GM23338 (cell line): Measurements from ENCODE around the gene MCC. TPM values are rescaled to one million over a fixed set of nuclear protein-coding genes. Genes with fewer than 3 reads are reported as not detected.

ENCODE experiments used
- ATAC-seq: fragments of 200-7000 bp; cut with Tn5 transposase; 3 replicates; pipeline ENCODE4 v1.9.1; 2020
- DNase-seq: peaks from one replicate; pipeline ENCODE4 v3.0.0-alpha.2; 2015; ENCODE audit warnings: low spot score
- H2AFZ ChIP-seq: fragments of 200-600 bp; sonication (generic); 2 replicates; pipeline ENCODE4 v1.8.0; 2016; ENCODE audit warnings: antibody characterized with exemption, mild to moderate bottlenecking, moderate library complexity
- H3F3A ChIP-seq: fragments of 200-600 bp; sonication (generic); replicated peaks from 2 replicates; pipeline ENCODE4 v1.8.0; 2017; ENCODE audit warnings: antibody characterized with exemption, mixed run types, low read depth
- H3K27ac ChIP-seq: fragments of 200-600 bp; sonication (generic); 2 replicates; pipeline ENCODE4 v1.6.1; 2016; ENCODE audit warnings: low read depth
- H3K27me3 ChIP-seq: fragments of 200-600 bp; sonication (generic); 2 replicates; pipeline ENCODE4 v1.8.0; 2016; ENCODE audit warnings: mild to moderate bottlenecking, mixed run types, moderate library complexity; ENCODE audit not compliant: insufficient read depth
- H3K36me3 ChIP-seq: fragments of 200-600 bp; sonication (generic); 2 replicates; pipeline ENCODE4 v1.8.0; 2016; ENCODE audit warnings: mild to moderate bottlenecking; ENCODE audit not compliant: insufficient read depth
- H3K4me1 ChIP-seq: fragments of 200-600 bp; sonication (generic); 2 replicates; pipeline ENCODE4 v1.8.0; 2016; ENCODE audit warnings: mild to moderate bottlenecking, moderate library complexity; ENCODE audit not compliant: insufficient read depth
- H3K4me2 ChIP-seq: fragments of 200-600 bp; sonication (generic); 2 replicates; pipeline ENCODE4 v1.7.1; 2017; ENCODE audit warnings: mixed run types
- H3K4me3 ChIP-seq: fragments of 200-600 bp; sonication (generic); 2 replicates; pipeline ENCODE4 v1.6.1; 2016; ENCODE audit warnings: mixed run types
- H3K79me2 ChIP-seq: fragments of 200-600 bp; sonication (generic); replicated peaks from 2 replicates; pipeline ENCODE4 v1.8.0; 2017; ENCODE audit warnings: mild to moderate bottlenecking; ENCODE audit not compliant: insufficient read depth
- H3K9me2 ChIP-seq: fragments of 200-600 bp; sonication (generic); 2 replicates; pipeline ENCODE4 v1.8.0; 2017; ENCODE audit not compliant: insufficient read depth
- H4K20me1 ChIP-seq: fragments of 200-600 bp; sonication (generic); replicated peaks from 2 replicates; pipeline ENCODE4 v1.8.0; 2017; ENCODE audit warnings: mild to moderate bottlenecking; ENCODE audit not compliant: insufficient read depth
- H3K27ac Mint-ChIP-seq: 2 replicates; pipeline ENCODE4 v1.8.0; 2020; ENCODE audit warnings: inconsistent platforms, mild to moderate bottlenecking, moderate library complexity, mixed read lengths
- H3K27me3 Mint-ChIP-seq: 3 replicates; pipeline ENCODE4 v1.8.0; 2022; ENCODE audit warnings: low read depth, mild to moderate bottlenecking, moderate library complexity, mixed read lengths, inconsistent platforms; ENCODE audit not compliant: insufficient read depth, poor library complexity
- H3K36me3 Mint-ChIP-seq: 3 replicates; pipeline ENCODE4 v1.8.0; 2021; ENCODE audit warnings: low read depth, mild to moderate bottlenecking, inconsistent platforms, moderate library complexity, mixed read lengths
- H3K4me1 Mint-ChIP-seq: 3 replicates; pipeline ENCODE4 v1.8.0; 2020; ENCODE audit warnings: mild to moderate bottlenecking, inconsistent platforms, mixed read lengths
- H3K4me3 Mint-ChIP-seq: 3 replicates; pipeline ENCODE4 v1.8.0; 2021; ENCODE audit warnings: moderate library complexity, mild to moderate bottlenecking, inconsistent platforms, mixed read lengths
- H3K9me3 Mint-ChIP-seq: 3 replicates; pipeline ENCODE4 v1.8.0; 2020; ENCODE audit warnings: moderate library complexity, mild to moderate bottlenecking, inconsistent platforms, mixed read lengths
- CREB1 ChIP-seq: fragments of 250-450 bp; sonication (Bioruptor Pico); IDR thresholded peaks from 2 replicates; pipeline ENCODE4 v1.5.0; 2020; ENCODE audit warnings: low read depth, mild to moderate bottlenecking, moderate library complexity
- EZH2 ChIP-seq: fragments of 200-600 bp; sonication (generic); IDR thresholded peaks from one replicate; pipeline ENCODE4 v1.8.0; 2017; ENCODE audit warnings: antibody characterized with exemption, mild to moderate bottlenecking, low read depth; ENCODE audit not compliant: unreplicated experiment
- EZH2phosphoT487 ChIP-seq: fragments of 200-600 bp; sonication (generic); IDR thresholded peaks from one replicate; pipeline ENCODE4 v1.8.1; 2018; ENCODE audit warnings: antibody characterized with exemption; ENCODE audit not compliant: unreplicated experiment
- JUNB ChIP-seq: IDR thresholded peaks from one replicate; pipeline ENCODE4 v1.6.1; 2016; ENCODE audit warnings: antibody characterized with exemption; ENCODE audit not compliant: unreplicated experiment
- POLR2AphosphoS5 ChIP-seq: IDR thresholded peaks from 2 replicates; pipeline ENCODE4 v1.6.1; 2016; ENCODE audit warnings: antibody characterized with exemption, low read depth
- STAT1 ChIP-seq: IDR thresholded peaks from one replicate; pipeline ENCODE4 v1.6.1; 2016; ENCODE audit warnings: antibody characterized with exemption; ENCODE audit not compliant: unreplicated experiment
- ZNF114 ChIP-seq: fragments of 250-450 bp; sonication (Bioruptor Pico); IDR thresholded peaks from 2 replicates; pipeline ENCODE4 v1.5.0; 2020; ENCODE audit warnings: mild to moderate bottlenecking, moderate library complexity
- ZNF331 ChIP-seq: fragments of 250-450 bp; sonication (Bioruptor Pico); IDR thresholded peaks from 2 replicates; pipeline ENCODE4 v1.5.0; 2020; ENCODE audit warnings: low read depth, mild to moderate bottlenecking, moderate library complexity
- polyA plus RNA-seq: library from polyadenylated mRNA; unstranded; fragments of >200 nt; fragmentation: Nextera tagmentation; extraction: Ambion mirVana; gene quantifications from 2 replicates; pipeline ENCODE4 v1.2.1, GENCODE V29; 2016
- total RNA-seq: library from RNA; depleted of rRNA; stranded (reverse); fragments of >200 nt; shearing (Covaris generic); gene quantifications from 2 replicates; pipeline ENCODE4 v1.2.3, GENCODE V29; 2014
- TF ChIP-seq, protein P1 (sequence below): IDR thresholded peaks from 2 replicates; pipeline ENCODE4 v1.6.1; 2016; ENCODE audit warnings: antibody characterized with exemption
- TF ChIP-seq, protein P2 (sequence below), 2 experiments: fragments of 200-600 bp in 1 of 2; sonication (generic) in 1 of 2; conservative IDR thresholded peaks; 2 replicates each; pipeline versions ENCODE4 v1.5.1 to v1.6.1; 2016 to 2017; ENCODE audit warnings: antibody characterized with exemption in 2 of 2, low read depth in 2 of 2, mild to moderate bottlenecking in 2 of 2, moderate library complexity in 1 of 2
- TF ChIP-seq, protein P3 (sequence below): fragments of 250-450 bp; sonication (Bioruptor Pico); IDR thresholded peaks from 2 replicates; pipeline ENCODE4 v1.5.0; 2020; ENCODE audit warnings: mild to moderate bottlenecking, moderate library complexity

Gene MCC
- total and polyA plus RNA-seq, 2 experiments from 2014 or later, result 3.8 to 10.1 TPM

DNA sequence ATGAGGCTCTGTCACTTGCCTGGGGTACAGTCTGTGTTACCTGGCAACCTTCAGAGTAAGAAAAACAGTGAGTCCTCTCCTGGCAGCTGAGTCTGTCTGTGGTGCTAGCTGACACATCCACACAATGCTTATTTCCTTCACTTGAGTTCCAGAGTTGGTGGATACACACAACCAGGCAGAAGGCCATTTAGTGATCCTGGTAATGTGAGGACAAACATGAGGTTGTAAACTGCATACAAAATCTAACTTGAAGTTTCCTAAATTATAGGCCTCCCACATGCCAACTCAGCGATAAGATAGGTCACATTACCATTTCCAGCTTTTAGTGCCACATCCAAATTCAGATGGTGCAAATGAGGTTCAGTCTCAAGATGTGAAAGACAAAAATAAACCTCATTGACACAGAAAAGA is 386.1 kb downstream of the MCC start:
- no peaks in the 10 kb centered on the region; the same call in 2 of the 3 replicates for H3K4me1 Mint-ChIP-seq
- no peak for DNase-seq
- H2AFZ ChIP-seq, result no peak overlapping the region
- peaks cover 4% of the 10 kb centered on the region; the same call in 1 of the 2 replicates for H3K9me2 ChIP-seq
- H3K4me3 Mint-ChIP-seq, result no peak overlapping the region
- no peaks in the 10 kb centered on the region for H4K20me1 ChIP-seq
- no peaks in the 10 kb centered on the region for H3F3A ChIP-seq
- H3K27ac ChIP-seq, result no peak overlapping the region
- no peak for TF ChIP-seq CREB1 (CRISPR knock-in tag)
- TF ChIP-seq, protein P1, sequence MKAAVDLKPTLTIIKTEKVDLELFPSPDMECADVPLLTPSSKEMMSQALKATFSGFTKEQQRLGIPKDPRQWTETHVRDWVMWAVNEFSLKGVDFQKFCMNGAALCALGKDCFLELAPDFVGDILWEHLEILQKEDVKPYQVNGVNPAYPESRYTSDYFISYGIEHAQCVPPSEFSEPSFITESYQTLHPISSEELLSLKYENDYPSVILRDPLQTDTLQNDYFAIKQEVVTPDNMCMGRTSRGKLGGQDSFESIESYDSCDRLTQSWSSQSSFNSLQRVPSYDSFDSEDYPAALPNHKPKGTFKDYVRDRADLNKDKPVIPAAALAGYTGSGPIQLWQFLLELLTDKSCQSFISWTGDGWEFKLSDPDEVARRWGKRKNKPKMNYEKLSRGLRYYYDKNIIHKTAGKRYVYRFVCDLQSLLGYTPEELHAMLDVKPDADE, result no peak
- TF ChIP-seq POLR2AphosphoS5, result no peak
- no peak for TF ChIP-seq JUNB
- no peak overlapping the region for H3K27ac Mint-ChIP-seq
- no peak overlapping the region for H3K4me3 ChIP-seq
- no peak overlapping the region for H3K4me2 ChIP-seq
- no peaks in the 10 kb centered on the region for H3K4me1 ChIP-seq
- H3K36me3 ChIP-seq, result no peaks in the 10 kb centered on the region
- H3K27me3 ChIP-seq, result no peaks in the 10 kb centered on the region
- ATAC-seq, result no peak
- no peaks in the 10 kb centered on the region for H3K27me3 Mint-ChIP-seq
- no peaks in the 10 kb centered on the region for H3K79me2 ChIP-seq
- peaks cover 3% of the 10 kb centered on the region; the same call in 1 of the 3 replicates for H3K36me3 Mint-ChIP-seq
- no peaks in the 10 kb centered on the region for H3K9me3 Mint-ChIP-seq

DNA sequence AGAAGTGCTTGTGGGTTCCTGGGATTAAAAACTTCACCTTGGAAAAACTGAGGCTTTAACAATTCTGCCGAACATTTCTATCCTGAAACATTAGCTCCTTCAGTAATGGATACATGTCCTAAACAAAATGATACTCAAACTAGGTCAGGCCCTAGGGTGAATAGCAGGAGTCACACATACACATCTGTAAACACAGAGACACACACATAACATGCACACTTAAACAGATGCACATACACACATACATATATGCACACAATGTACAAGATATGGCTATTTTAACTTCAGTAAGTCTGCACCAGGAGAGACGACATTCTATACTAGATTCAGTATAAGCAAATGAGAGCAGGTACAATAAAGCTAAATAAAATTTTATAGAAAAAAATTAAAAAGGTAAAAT is 387.3 kb downstream of the MCC start:
- H3K9me3 Mint-ChIP-seq, result no peaks in the 10 kb centered on the region; the same call in 2 of the 3 replicates
- Histone ChIP-seq H3K4me3 (no peak overlapping the region), H3K27ac (no peak overlapping the region), H3K4me2 (no peak overlapping the region), H3F3A (no peaks in the 10 kb centered on the region), H2AFZ (no peak overlapping the region), H3K27me3 (no peaks in the 10 kb centered on the region), H3K79me2 (no peaks in the 10 kb centered on the region), H3K4me1 (no peaks in the 10 kb centered on the region), H4K20me1 (no peaks in the 10 kb centered on the region), H3K36me3 (no peaks in the 10 kb centered on the region), H3K9me2 (peaks cover 4% of the 10 kb centered on the region; the same call in 1 of the 2 replicates)
- no peaks in the 10 kb centered on the region for H3K27me3 Mint-ChIP-seq
- H3K4me3 Mint-ChIP-seq, result no peak overlapping the region
- no peak for DNase-seq
- no peak overlapping the region for H3K27ac Mint-ChIP-seq
- H3K36me3 Mint-ChIP-seq, result peaks cover 3% of the 10 kb centered on the region; the same call in 1 of the 3 replicates
- ATAC-seq, result no peak
- no peaks in the 10 kb centered on the region for H3K4me1 Mint-ChIP-seq
- TF ChIP-seq ZNF331, result no peak
- TF ChIP-seq, protein P2, sequence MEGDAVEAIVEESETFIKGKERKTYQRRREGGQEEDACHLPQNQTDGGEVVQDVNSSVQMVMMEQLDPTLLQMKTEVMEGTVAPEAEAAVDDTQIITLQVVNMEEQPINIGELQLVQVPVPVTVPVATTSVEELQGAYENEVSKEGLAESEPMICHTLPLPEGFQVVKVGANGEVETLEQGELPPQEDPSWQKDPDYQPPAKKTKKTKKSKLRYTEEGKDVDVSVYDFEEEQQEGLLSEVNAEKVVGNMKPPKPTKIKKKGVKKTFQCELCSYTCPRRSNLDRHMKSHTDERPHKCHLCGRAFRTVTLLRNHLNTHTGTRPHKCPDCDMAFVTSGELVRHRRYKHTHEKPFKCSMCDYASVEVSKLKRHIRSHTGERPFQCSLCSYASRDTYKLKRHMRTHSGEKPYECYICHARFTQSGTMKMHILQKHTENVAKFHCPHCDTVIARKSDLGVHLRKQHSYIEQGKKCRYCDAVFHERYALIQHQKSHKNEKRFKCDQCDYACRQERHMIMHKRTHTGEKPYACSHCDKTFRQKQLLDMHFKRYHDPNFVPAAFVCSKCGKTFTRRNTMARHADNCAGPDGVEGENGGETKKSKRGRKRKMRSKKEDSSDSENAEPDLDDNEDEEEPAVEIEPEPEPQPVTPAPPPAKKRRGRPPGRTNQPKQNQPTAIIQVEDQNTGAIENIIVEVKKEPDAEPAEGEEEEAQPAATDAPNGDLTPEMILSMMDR (conservative IDR thresholded peaks at IDR 0.05; ENCODE audit: low read depth in 2 of 2), result no peak
- TF ChIP-seq CREB1 (CRISPR knock-in tag), result no peak
- TF ChIP-seq, protein P3, sequence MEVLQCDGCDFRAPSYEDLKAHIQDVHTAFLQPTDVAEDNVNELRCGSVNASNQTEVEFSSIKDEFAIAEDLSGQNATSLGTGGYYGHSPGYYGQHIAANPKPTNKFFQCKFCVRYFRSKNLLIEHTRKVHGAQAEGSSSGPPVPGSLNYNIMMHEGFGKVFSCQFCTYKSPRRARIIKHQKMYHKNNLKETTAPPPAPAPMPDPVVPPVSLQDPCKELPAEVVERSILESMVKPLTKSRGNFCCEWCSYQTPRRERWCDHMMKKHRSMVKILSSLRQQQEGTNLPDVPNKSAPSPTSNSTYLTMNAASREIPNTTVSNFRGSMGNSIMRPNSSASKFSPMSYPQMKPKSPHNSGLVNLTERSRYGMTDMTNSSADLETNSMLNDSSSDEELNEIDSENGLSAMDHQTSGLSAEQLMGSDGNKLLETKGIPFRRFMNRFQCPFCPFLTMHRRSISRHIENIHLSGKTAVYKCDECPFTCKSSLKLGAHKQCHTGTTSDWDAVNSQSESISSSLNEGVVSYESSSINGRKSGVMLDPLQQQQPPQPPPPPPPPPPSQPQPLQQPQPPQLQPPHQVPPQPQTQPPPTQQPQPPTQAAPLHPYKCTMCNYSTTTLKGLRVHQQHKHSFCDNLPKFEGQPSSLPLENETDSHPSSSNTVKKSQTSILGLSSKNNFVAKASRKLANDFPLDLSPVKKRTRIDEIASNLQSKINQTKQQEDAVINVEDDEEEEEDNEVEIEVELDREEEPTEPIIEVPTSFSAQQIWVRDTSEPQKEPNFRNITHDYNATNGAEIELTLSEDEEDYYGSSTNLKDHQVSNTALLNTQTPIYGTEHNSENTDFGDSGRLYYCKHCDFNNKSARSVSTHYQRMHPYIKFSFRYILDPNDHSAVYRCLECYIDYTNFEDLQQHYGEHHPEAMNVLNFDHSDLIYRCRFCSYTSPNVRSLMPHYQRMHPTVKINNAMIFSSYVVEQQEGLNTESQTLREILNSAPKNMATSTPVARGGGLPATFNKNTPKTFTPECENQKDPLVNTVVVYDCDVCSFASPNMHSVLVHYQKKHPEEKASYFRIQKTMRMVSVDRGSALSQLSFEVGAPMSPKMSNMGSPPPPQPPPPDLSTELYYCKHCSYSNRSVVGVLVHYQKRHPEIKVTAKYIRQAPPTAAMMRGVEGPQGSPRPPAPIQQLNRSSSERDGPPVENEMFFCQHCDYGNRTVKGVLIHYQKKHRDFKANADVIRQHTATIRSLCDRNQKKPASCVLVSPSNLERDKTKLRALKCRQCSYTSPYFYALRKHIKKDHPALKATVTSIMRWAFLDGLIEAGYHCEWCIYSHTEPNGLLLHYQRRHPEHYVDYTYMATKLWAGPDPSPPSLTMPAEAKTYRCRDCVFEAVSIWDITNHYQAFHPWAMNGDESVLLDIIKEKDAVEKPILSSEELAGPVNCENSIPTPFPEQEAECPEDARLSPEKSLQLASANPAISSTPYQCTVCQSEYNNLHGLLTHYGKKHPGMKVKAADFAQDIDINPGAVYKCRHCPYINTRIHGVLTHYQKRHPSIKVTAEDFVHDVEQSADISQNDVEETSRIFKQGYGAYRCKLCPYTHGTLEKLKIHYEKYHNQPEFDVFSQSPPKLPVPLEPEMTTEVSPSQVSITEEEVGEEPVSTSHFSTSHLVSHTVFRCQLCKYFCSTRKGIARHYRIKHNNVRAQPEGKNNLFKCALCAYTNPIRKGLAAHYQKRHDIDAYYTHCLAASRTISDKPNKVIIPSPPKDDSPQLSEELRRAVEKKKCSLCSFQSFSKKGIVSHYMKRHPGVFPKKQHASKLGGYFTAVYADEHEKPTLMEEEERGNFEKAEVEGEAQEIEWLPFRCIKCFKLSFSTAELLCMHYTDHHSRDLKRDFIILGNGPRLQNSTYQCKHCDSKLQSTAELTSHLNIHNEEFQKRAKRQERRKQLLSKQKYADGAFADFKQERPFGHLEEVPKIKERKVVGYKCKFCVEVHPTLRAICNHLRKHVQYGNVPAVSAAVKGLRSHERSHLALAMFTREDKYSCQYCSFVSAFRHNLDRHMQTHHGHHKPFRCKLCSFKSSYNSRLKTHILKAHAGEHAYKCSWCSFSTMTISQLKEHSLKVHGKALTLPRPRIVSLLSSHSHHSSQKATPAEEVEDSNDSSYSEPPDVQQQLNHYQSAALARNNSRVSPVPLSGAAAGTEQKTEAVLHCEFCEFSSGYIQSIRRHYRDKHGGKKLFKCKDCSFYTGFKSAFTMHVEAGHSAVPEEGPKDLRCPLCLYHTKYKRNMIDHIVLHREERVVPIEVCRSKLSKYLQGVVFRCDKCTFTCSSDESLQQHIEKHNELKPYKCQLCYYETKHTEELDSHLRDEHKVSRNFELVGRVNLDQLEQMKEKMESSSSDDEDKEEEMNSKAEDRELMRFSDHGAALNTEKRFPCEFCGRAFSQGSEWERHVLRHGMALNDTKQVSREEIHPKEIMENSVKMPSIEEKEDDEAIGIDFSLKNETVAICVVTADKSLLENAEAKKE, result no peak
- TF ChIP-seq EZH2phosphoT487, result no peak
- no peak for TF ChIP-seq STAT1
- no peak for TF ChIP-seq ZNF114 (CRISPR knock-in tag)
- TF ChIP-seq POLR2AphosphoS5, result no peak
- TF ChIP-seq EZH2, result no peak
